Natural killer cell (primary cell): Measurements from ENCODE around the gene EGFL8. TPM values are rescaled to one million over a fixed set of nuclear protein-coding genes. Genes with fewer than 3 reads are reported as not detected.

Experiments used
- ATAC-seq, 3 donors: fragments of 150-1000 bp in 2 of 3; fragments of 200-7000 bp in 1 of 3; cut with Tn5 transposase; 1 replicate in 1 of 3; 2 replicates in 2 of 3; pipeline ENCODE4 v1.10.0; 2021; ENCODE audit warnings: mild to moderate bottlenecking in 2 of 3, moderate library complexity in 2 of 3
- DNase-seq, 2 donors: peaks; one replicate each; pipeline versions ENCODE4 v3.0.0 to v3.0.0-alpha.2; 2013 to 2021; ENCODE audit warnings: mixed read lengths in 1 of 2
- H3K27ac ChIP-seq: one replicate; pipeline ENCODE4 v1.5.1; 2013; ENCODE audit warnings: mild to moderate bottlenecking, low read length
- H3K27me3 ChIP-seq: one replicate; pipeline ENCODE4 v1.6.1; 2013; ENCODE audit warnings: low read length; ENCODE audit not compliant: control insufficient read depth, insufficient read depth
- H3K36me3 ChIP-seq: one replicate; pipeline ENCODE4 v1.6.1; 2013; ENCODE audit warnings: low read length; ENCODE audit not compliant: control insufficient read depth, insufficient read depth
- H3K4me1 ChIP-seq: one replicate; pipeline ENCODE4 v1.6.1; 2013; ENCODE audit warnings: low read length; ENCODE audit not compliant: control insufficient read depth, insufficient read depth
- H3K4me3 ChIP-seq: one replicate; pipeline ENCODE4 v1.5.1; 2013; ENCODE audit warnings: low read length
- H3K9me3 ChIP-seq: one replicate; pipeline ENCODE4 v1.6.1; 2013; ENCODE audit warnings: low read length; ENCODE audit not compliant: control insufficient read depth, insufficient read depth
- H3K27ac Mint-ChIP-seq, 2 donors: one replicate each; pipeline ENCODE4 v1.8.0; 2022; ENCODE audit warnings: mild to moderate bottlenecking in 2 of 2, mixed read lengths in 2 of 2, moderate library complexity in 1 of 2
- H3K27me3 Mint-ChIP-seq, 2 donors: one replicate each; pipeline ENCODE4 v1.8.0; 2022; ENCODE audit warnings: low read depth in 2 of 2, mixed read lengths in 2 of 2
- H3K36me3 Mint-ChIP-seq: one replicate; pipeline ENCODE4 v1.8.0; 2022; ENCODE audit warnings: mixed read lengths
- H3K4me1 Mint-ChIP-seq, 2 donors: one replicate each; pipeline ENCODE4 v1.8.0; 2022; ENCODE audit warnings: mixed read lengths in 2 of 2
- H3K4me3 Mint-ChIP-seq: one replicate; pipeline ENCODE4 v1.8.0; 2022; ENCODE audit warnings: mild to moderate bottlenecking, moderate library complexity, mixed read lengths
- H3K9me3 Mint-ChIP-seq, 2 donors: one replicate each; pipeline ENCODE4 v1.8.0; 2022; ENCODE audit warnings: mixed read lengths in 2 of 2
- CTCF ChIP-seq: fragments of 200-600 bp; IDR thresholded peaks from one replicate; pipeline ENCODE4 v1.8.0; 2022; ENCODE audit warnings: antibody characterized with exemption
- WGBS: methylation state at CpG from one replicate; pipeline ENCODE4 v1.1.7; 2013; ENCODE audit warnings: missing lambda C conversion rate; ENCODE audit not compliant: insufficient coverage; 5-methylcytosine and 5-hydroxymethylcytosine counted together
- intact Hi-C: fragments of 100-400 bp; cut with micrococcal nuclease; formaldehyde crosslinking; loops from one replicate; pipeline ENCODE4 v1.14.2; 2022
- total RNA-seq, 4 donors: library from RNA; stranded (reverse); fragments of 120-200 nt in 1 of 4; gene quantifications; one replicate each; pipeline versions ENCODE4 v1.2.3 to v1.2.4, GENCODE V29; 2013 to 2022

The EGFL8 gene
- total RNA-seq, 3 donors from 2014 or later (not counting 1 experiment from before 2014, with no cell fraction given), result 18.2 to 22.9 (median 20.1) TPM

GRCh38 chr6:32194388-32194787, 30.0 kb downstream of the EGFL8 start:
- no peaks in the 10 kb centered on the region for H3K9me3 ChIP-seq
- intact Hi-C loops, result loop anchor here (10.0 kb wide), 1 partner anchor 220 kb away; the partner anchor contains the start of gene DXO
- Mint-ChIP-seq H3K4me1 (peaks cover 51 to 73% of the 10 kb centered on the region in 2 donors), H3K36me3 (no peaks in the 10 kb centered on the region), H3K4me3 (peak overlapping the region; percentile 98), H3K9me3 (no peaks in the 10 kb centered on the region), H3K27me3 (no peaks in the 10 kb centered on the region), H3K27ac (peak overlapping the region; percentile 99)
- H3K36me3 ChIP-seq, result peaks cover 7% of the 10 kb centered on the region
- ATAC-seq, result no peak
- H3K27ac ChIP-seq, result peak overlapping the region; percentile 82
- 97% methylated on average over 4 of the region's 4 CpGs for WGBS
- no peaks in the 10 kb centered on the region for H3K27me3 ChIP-seq
- no peak for DNase-seq
- no peak for TF ChIP-seq CTCF
- H3K4me1 ChIP-seq, result peaks cover 67% of the 10 kb centered on the region
- no peak overlapping the region for H3K4me3 ChIP-seq

GRCh38 chr6:32194825-32195651, 30.6 kb downstream of the EGFL8 start:
- Mint-ChIP-seq H3K9me3 (no peaks in the 10 kb centered on the region), H3K4me1 (peaks cover 50 to 71% of the 10 kb centered on the region in 2 donors), H3K36me3 (no peaks in the 10 kb centered on the region), H3K27ac (peak overlapping the region; percentile 99), H3K4me3 (peak overlapping the region; percentile 98), H3K27me3 (no peaks in the 10 kb centered on the region)
- DNase-seq (peak; percentile 25 to 70), ATAC-seq (no peak)
- intact Hi-C loops, result loop anchor here (1.0 to 10.0 kb wide), 6 partner anchors 17 to 777 kb away; partner anchors contain the start of genes ATF6B, DXO, PPT2 and PSMB8
- Histone ChIP-seq H3K4me3 (peak overlapping the region; percentile 31), H3K36me3 (peaks cover 7% of the 10 kb centered on the region), H3K27ac (peak overlapping the region; percentile 82), H3K4me1 (peaks cover 65% of the 10 kb centered on the region), H3K9me3 (no peaks in the 10 kb centered on the region), H3K27me3 (no peaks in the 10 kb centered on the region)
- WGBS, result 13% methylated on average over 14 of the region's 15 CpGs
- peak; percentile 61 for TF ChIP-seq CTCF

GRCh38 chr6:32195652-32195901, 31.2 kb downstream of the EGFL8 start:
- no peaks in the 10 kb centered on the region for H3K27me3 Mint-ChIP-seq
- H3K9me3 Mint-ChIP-seq, result no peaks in the 10 kb centered on the region
- peaks cover 61% of the 10 kb centered on the region for H3K4me1 ChIP-seq
- peak overlapping the region; percentile 99 for H3K27ac Mint-ChIP-seq
- H3K27ac ChIP-seq, result peak overlapping the region; percentile 100
- peak overlapping the region; percentile 98 for H3K4me3 Mint-ChIP-seq
- no peaks in the 10 kb centered on the region for H3K9me3 ChIP-seq
- no peaks in the 10 kb centered on the region for H3K27me3 ChIP-seq
- no peak overlapping the region for H3K4me3 ChIP-seq
- H3K4me1 Mint-ChIP-seq, result peaks cover 46 to 67% of the 10 kb centered on the region in 2 donors
- TF ChIP-seq CTCF, result peak; percentile 36
- intact Hi-C loops, result loop anchor here (1.0 to 10.0 kb wide), 6 partner anchors 17 to 777 kb away; partner anchors contain the start of genes ATF6B, DXO, PPT2 and PSMB8
- ATAC-seq (peak; percentile 79 to 94 (median 82)), DNase-seq (peak; percentile 99)
- H3K36me3 Mint-ChIP-seq, result no peaks in the 10 kb centered on the region
- under 1% methylated on average over 25 of the region's 25 CpGs for WGBS
- H3K36me3 ChIP-seq, result peaks cover 7% of the 10 kb centered on the region
